Fibroblast of lung (primary cell): Measurements from ENCODE around the gene PRCP. TPM values are rescaled to one million over a fixed set of nuclear protein-coding genes. Genes with fewer than 3 reads are reported as not detected.

ENCODE experiments used
- DNase-seq, 2 donors: peaks; one replicate each; pipeline versions ENCODE4 v3.0.0 to v3.0.0-alpha.2; 2010; ENCODE audit warnings: low read depth in 2 of 2
- H2AFZ ChIP-seq: 2 replicates; pipeline ENCODE4 v1.5.1; 2012; ENCODE audit warnings: low read length, control low read depth, inconsistent platforms
- H3K27ac ChIP-seq: 2 replicates; pipeline ENCODE4 v1.5.1; 2011; ENCODE audit warnings: low read length, control low read depth; ENCODE audit not compliant: insufficient read depth
- H3K27me3 ChIP-seq: 2 replicates; pipeline ENCODE4 v1.5.1; 2011; ENCODE audit warnings: mild to moderate bottlenecking, low read length; ENCODE audit not compliant: control insufficient read depth, insufficient read depth
- H3K36me3 ChIP-seq: 2 replicates; pipeline ENCODE4 v1.5.1; 2011; ENCODE audit warnings: low read length; ENCODE audit not compliant: control insufficient read depth, insufficient read depth
- H3K4me1 ChIP-seq: 2 replicates; pipeline ENCODE4 v1.5.1; 2011; ENCODE audit warnings: low read length; ENCODE audit not compliant: control insufficient read depth, insufficient read depth; ENCODE audit errors: extremely low read depth
- H3K4me2 ChIP-seq: 2 replicates; pipeline ENCODE4 v1.5.1; 2011; ENCODE audit warnings: low read length, control low read depth; ENCODE audit not compliant: insufficient read depth; ENCODE audit errors: extremely low read depth
- H3K4me3 ChIP-seq, 4 experiments: fragments of 200-600 bp in 1 of 4; sonication (generic) in 1 of 4; replicated peaks in 1 of 4; 2 replicates each; pipeline ENCODE4 v1.5.1; 2011 to 2016; ENCODE audit warnings: low read length in 4 of 4, low read depth in 3 of 4, mild to moderate bottlenecking in 3 of 4, control low read depth in 2 of 4, inconsistent platforms in 1 of 4, mixed read lengths in 1 of 4; ENCODE audit not compliant: insufficient read depth in 1 of 4; ENCODE audit errors: control extremely low read depth in 1 of 4
- H3K79me2 ChIP-seq: 2 replicates; pipeline ENCODE4 v1.5.1; 2012; ENCODE audit warnings: mild to moderate bottlenecking, low read length, inconsistent platforms; ENCODE audit not compliant: control insufficient read depth, insufficient read depth
- H3K9ac ChIP-seq: 2 replicates; pipeline ENCODE4 v1.5.1; 2011; ENCODE audit warnings: mild to moderate bottlenecking, low read length, control low read depth; ENCODE audit not compliant: insufficient read depth
- H3K9me3 ChIP-seq: 2 replicates; pipeline ENCODE4 v1.5.1; 2012; ENCODE audit warnings: low read depth, low read length; ENCODE audit not compliant: control insufficient read depth, insufficient read depth
- H4K20me1 ChIP-seq: 2 replicates; pipeline ENCODE4 v1.5.1; 2011; ENCODE audit warnings: low read length; ENCODE audit not compliant: control insufficient read depth, insufficient read depth; ENCODE audit errors: extremely low read depth
- CTCF ChIP-seq, 2 donors: IDR thresholded peaks in 1 of 2; conservative IDR thresholded peaks in 1 of 2; 1 replicate in 1 of 2; 2 replicates in 1 of 2; pipeline ENCODE4 v1.5.1; 2011 to 2012; ENCODE audit warnings: low read length in 2 of 2, control low read depth in 1 of 2, inconsistent platforms in 1 of 2, low read depth in 1 of 2, mild to moderate bottlenecking in 1 of 2
- EZH2 ChIP-seq: IDR thresholded peaks from 2 replicates; pipeline ENCODE4 v1.5.1; 2012; ENCODE audit warnings: low read length, control low read depth, mild to moderate bottlenecking; ENCODE audit errors: missing control alignments
- polyA plus RNA-seq, 2 donors: library from polyadenylated mRNA; depleted of rRNA in 1 of 2; stranded (reverse) in 1 of 2; unstranded in 1 of 2; fragments of >200 nt; gene quantifications; 2 replicates each; pipeline ENCODE4 v1.2.1, GENCODE V29; 2011 to 2012; ENCODE audit warnings: missing spikeins in 1 of 2
- total RNA-seq: library from RNA; depleted of rRNA; stranded (reverse); fragments of >200 nt; gene quantifications from 2 replicates; pipeline ENCODE4 v1.2.1, GENCODE V29; 2014

The PRCP gene
- total and polyA plus RNA-seq, 2 donors (not counting 1 experiment from before 2014, with no cell fraction given), result 107 to 167 TPM

- no peak for DNase-seq
- Histone ChIP-seq H4K20me1 (no peaks in the 10 kb centered on the region), H3K4me1 (no peaks in the 10 kb centered on the region), H3K9me3 (no peaks in the 10 kb centered on the region), H3K27ac (no peak overlapping the region), H3K27me3 (no peaks in the 10 kb centered on the region), H3K4me3 (no peak overlapping the region), H3K9ac (no peak overlapping the region), H2AFZ (no peak overlapping the region), H3K4me2 (no peak overlapping the region), H3K36me3 (no peaks in the 10 kb centered on the region), H3K79me2 (no peaks in the 10 kb centered on the region)
- TF ChIP-seq EZH2 (no peak), CTCF (conservative IDR thresholded peaks at IDR 0.05 in 1 of 2, IDR thresholded peaks at IDR 0.05 in 1 of 2; ENCODE audit: low read depth in 1 of 2, low read length in 2 of 2) (no peak)
Observed at GRCh38 chr11:82848829-82849228, 51.4 kb downstream of the PRCP start.

- Histone ChIP-seq H3K9me3 (no peaks in the 10 kb centered on the region), H3K9ac (no peak overlapping the region), H3K4me1 (no peaks in the 10 kb centered on the region), H4K20me1 (no peaks in the 10 kb centered on the region), H3K36me3 (no peaks in the 10 kb centered on the region), H3K27ac (no peak overlapping the region), H3K4me3 (no peak overlapping the region), H3K79me2 (no peaks in the 10 kb centered on the region), H3K4me2 (no peak overlapping the region), H2AFZ (no peak overlapping the region), H3K27me3 (no peaks in the 10 kb centered on the region)
- DNase-seq, result no peak
- TF ChIP-seq EZH2 (no peak), CTCF (conservative IDR thresholded peaks at IDR 0.05 in 1 of 2, IDR thresholded peaks at IDR 0.05 in 1 of 2; ENCODE audit: low read depth in 1 of 2, low read length in 2 of 2) (no peak)
Observed at GRCh38 chr11:82845356-82846353, 54.6 kb downstream of the PRCP start.

GRCh38 chr11:82843057-82843795 is 57.0 kb downstream of the PRCP start:
- TF ChIP-seq EZH2, result no peak
- no peak for TF ChIP-seq CTCF (conservative IDR thresholded peaks at IDR 0.05 in 1 of 2, IDR thresholded peaks at IDR 0.05 in 1 of 2; ENCODE audit: low read depth in 1 of 2, low read length in 2 of 2)
- Histone ChIP-seq H3K4me3 (no peak overlapping the region), H3K36me3 (no peaks in the 10 kb centered on the region), H3K27ac (no peak overlapping the region), H3K9ac (no peak overlapping the region), H2AFZ (no peak overlapping the region), H3K4me2 (no peak overlapping the region), H3K4me1 (no peaks in the 10 kb centered on the region), H3K79me2 (no peaks in the 10 kb centered on the region), H4K20me1 (no peaks in the 10 kb centered on the region), H3K27me3 (no peaks in the 10 kb centered on the region), H3K9me3 (no peaks in the 10 kb centered on the region)
- no peak for DNase-seq
